HG02970 (cell line): ENCODE measurements around the gene DOCK4.

Experiments
- ATAC-seq: cut with Tn5 transposase; IDR thresholded peaks from one replicate; pipeline ENCODE4 v1.9.1; 2021; ENCODE audit warnings: mild to moderate bottlenecking, moderate library complexity, moderate number of reproducible peaks; ENCODE audit not compliant: unreplicated experiment, low FRiP score

DOCK4 gene

DNA sequence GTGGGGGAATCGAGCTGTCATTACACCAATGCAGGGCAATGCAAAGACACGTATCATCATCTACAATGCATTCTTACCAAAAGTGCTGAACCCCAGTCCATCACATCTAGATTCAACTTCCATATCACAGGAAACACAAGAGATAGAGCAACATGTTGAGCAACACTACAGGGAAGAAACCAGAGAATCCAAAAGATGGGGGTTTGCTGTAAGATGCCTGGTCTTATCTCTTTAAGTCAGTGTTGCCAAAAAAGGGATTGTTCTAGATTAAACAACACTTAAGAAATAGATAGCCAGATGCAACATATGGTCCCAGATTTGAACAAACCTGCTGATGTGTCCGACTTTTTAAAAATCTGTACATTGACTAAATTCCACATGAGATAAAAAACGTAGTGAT, 328.3 kb downstream of the DOCK4 start:
- ATAC-seq: no peak

DNA sequence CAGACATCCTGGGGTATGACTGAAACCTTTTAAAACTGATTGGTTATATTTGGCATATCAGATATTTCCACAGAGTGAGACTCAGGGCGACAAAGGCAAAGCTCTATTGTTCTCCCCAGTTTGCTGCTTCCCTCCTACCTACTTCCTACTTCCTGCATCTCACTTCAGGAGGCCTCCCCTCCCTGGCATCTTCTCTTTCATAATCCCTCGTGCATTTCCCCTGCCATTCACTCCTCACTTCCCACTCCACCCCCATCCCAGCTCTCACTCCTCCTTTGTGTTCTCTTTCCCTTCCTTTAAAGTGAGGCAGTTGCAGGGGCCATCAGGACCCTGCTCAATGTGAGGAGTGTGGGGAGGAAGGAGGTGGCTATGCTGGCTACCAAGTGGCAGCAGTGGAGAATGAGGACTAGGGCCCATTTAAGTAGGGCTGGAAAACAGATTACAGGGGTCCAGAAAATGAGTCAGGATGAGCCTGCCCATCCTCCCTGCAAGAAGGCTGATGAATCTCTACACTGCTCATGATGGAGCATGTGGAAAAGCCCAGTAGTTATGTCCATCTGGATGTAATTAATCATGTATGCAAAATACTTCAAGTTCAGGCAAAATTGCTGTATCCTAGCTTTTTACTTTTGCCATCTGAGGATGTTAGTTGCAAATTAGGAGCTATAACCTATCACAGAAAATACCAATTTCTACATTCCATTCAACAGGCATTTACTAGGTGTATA, 332.1 kb downstream of the DOCK4 start:
- ATAC-seq: no peak

DNA sequence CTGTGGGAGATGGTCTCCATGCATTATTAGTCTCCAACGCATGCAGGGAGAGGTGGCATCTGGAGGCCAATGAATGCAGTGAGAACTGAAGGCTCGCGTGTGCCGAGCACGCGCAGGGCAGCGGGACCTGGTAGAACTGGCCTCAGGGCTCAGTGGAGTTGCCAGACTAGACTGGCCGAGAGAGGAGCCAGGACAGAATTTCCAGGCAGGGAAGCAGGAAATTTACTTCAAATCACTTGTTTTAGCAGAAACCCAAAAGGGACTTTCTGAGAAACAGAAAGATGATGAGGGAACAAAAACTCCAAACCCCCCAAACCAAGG, 332.9 kb downstream of the DOCK4 start:
- no peak for ATAC-seq

DNA sequence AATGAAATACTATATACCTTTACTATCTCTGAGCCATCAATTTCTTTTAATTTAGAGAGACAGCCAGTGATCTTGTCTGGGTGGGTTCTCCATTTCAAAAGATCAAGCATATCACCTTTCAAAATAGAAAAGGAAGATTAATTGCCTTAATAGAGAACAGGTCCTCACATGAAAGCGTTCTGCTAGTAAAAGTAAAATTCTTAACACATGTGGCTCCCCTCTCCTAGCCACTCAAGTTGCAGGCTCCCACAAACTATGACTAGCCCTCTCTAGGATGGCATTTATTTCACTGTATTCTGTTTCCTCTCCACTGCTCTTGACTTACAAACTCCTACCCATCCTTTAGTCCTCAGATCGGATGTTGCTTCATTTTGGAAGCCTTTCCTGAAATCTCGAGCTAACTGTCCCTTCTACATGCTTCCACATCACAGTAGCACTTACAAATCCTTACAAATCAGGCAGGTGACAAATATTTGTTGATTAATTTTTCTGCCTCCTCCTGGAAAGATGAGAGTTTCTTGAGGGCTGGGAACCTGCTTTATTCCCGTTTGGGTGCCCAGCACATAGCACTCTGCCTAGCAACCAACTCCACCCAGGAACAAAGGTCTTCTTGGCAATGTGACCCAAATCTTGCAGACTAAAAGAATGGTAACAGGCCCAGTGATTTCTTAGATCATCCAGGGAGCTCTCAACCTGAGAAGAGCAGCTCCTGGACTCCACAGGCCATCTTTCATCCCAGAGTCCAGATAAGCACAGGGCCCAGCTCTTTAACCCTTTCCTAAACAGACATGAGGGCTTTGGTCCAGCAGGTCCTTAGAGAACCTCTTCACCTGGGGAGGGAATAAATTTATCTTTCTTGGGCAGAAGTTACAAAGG, 333.5 kb downstream of the DOCK4 start:
- ATAC-seq: no peak

DNA sequence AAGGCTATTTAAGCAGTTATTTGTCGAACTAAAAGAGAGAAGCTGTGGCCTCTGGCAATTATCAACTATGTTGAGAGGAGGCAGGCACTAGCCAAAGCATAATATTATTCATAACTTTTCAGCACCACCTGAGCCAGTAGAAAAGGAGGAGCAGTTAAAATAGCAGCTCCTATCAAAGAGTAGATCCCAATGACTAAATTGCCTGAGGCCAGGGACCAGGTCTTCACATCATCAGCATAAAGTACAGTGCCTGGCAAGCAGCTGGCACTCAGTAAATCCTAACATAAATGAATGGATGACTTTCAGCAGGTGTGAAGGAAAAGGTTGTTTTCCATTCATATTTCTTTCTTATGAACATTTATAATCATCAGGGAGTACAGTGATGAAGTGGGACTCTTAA, 334.9 kb downstream of the DOCK4 start:
- ATAC-seq: no peak

DNA sequence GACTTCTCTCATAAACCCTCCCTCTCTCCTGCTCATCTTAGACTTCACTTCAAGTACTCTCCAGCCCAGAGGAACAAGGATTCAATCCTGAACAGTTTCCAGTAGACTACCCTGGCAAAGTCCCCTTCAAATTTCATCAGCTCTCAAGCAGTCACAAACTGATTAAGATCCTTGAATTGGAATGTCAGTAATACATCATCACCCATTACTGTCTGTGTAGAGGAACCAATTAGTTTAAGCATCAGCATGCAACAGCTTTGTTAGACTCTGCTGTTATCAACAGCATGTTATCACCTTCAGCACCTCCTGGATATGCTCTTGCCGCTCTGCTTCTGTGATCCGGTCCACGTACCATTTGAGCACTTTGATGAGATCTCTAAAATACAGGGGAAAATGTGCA, 336.9 kb downstream of the DOCK4 start:
- no peak for ATAC-seq

DNA sequence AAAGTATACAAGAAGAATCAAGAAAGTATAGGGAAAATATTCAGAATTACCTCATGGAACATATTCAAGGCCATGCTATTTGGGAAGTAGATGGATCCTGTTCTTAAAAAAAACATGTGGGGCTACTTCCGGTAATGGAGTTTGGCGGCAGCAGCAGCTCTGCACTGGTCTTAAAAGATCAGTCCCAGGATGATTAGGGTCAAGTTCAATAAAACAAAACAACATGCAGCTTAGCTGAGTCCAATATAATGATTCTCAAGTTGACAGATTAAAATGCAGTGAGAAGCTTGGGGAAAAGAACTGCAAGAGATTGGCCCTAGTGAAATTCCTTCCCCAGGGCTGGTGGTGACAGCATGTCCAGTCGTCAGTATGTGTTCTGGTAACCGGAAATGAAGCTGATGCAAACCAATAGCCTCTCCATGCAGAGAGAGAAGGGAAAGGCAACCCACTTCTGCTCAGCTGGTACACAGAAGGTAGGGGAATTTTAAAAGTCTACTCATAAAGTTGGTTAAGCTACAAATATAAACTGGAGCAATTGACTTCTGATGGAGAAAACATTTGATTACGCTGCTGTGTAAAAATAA, 338.8 kb downstream of the DOCK4 start:
- ATAC-seq: no peak

DNA sequence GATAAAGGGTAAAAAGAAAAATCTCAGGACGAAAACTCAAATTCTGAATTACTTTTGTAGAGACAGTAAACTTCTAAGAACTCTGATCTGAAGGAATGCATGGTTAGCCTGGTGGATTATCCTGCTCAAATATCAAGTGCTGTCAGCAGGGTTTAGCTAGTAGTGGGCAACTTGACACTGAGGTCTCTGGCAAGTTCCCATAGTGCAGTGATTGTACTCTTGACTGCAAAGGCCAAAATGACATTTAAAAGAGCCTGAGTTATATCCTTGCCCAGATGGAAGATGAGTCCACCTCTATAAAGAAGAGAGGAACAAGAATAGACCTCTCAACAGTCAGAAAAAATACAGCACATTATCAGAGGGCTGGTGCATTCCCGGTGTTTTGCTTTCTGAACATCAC, 339.4 kb downstream of the DOCK4 start:
- ATAC-seq: no peak

DNA sequence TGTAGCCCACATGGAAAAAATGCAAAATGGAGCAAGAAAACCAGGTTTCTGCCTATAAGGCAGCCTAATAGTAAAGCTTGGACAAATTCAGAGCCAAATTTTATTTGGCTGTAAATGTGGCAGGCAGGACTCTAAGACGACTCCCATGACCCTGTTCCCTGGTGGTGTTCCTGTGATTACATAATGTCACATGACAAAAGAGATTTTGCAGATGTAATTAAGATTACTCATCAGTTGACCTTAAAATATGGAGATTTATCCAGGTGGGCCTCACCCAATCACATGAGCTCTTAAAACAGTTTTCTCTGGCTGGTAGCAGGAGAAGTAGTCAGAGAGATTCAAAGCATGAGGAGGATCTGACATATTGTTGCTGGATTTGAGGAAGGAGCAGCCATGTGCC, 340.8 kb downstream of the DOCK4 start:
- ATAC-seq: no peak

DNA sequence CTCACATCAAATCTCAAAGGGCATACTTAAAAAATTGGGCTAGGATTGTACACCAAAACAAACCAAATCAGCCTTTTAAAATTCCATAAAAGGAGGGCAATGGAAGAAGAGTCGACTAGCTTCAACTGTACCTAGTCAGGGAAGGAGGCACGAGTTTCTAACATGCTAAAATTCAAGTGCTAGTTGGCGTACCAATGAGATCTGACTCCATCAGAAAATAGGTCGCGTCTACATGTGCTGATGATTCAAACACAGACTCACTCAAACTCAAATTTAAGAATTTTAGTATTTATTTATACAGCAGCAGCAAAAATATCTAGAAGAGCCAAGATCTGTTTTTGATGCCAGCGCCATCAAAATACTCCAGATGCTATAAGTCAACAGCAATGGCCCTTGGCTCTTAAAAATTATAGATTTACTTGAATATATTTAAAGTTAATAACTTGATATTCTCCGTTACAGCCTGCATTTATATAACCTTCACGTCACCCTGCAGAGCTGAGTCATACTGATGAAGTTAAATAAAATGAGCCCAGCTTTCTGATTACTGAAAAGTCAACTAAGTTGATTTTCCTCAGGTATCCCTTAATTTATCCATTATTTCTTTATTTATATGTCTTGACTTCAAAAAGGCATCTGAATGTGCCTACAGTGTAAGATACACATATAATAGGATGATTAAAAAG, 341.8 kb downstream of the DOCK4 start:
- no peak for ATAC-seq

DNA sequence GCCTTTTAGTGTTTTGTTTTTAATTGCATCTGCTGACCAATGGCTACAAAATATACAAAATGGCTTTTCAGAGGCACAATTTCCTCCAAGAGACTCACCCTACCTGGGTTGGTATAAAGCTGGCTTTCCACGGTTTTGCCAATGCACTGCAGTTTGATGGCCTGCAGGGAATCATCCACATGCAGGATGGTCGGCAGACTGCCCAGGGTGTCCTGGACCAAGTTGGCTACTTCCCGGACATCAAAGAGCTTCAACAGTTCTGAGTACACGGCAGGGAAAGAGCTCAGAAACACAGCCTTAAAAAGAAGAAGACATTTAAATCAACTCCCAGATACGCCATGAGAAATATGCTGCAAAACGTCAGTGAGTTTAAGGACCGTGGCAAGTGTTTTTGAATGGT, 342.9 kb downstream of the DOCK4 start:
- no peak for ATAC-seq

DNA sequence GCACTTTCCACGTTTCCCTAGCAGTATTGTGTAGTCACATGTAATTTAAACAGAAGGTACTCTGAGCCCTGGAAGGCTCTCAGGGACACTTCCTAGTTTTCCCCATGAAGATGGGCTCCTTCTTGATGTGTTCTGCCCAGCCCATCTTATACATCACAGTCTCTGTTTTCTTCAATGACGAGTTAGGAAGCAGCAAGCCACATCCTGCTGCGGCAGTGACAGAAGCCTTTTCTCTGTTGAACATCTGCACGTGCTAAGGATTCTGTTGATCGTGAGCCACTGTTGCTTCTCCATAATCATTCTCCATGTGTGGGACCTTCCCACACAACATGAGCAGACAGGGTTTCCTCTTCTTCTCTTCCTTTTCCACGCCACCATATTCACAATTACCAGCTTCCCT, 346.0 kb downstream of the DOCK4 start:
- no peak for ATAC-seq

DNA sequence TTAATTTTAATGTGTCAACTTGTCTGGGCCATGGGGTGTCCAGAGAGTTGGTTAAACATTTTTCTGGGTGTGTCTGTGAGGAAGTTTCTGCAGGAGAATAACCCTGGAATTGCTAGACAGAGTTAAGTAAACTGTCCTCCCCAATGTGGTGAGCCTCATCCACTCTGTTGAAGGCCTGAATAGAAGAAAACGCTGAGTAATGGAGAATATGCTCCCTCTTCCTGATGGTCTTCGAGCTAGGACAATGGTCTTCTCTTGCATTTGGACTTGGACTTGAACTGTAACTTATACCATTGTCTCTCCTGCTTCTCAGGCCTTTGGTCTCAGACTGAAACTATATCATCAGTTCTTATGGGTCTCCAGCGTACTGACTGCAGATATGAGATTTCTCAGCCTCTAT, 347.9 kb downstream of the DOCK4 start:
- ATAC-seq: no peak

DNA sequence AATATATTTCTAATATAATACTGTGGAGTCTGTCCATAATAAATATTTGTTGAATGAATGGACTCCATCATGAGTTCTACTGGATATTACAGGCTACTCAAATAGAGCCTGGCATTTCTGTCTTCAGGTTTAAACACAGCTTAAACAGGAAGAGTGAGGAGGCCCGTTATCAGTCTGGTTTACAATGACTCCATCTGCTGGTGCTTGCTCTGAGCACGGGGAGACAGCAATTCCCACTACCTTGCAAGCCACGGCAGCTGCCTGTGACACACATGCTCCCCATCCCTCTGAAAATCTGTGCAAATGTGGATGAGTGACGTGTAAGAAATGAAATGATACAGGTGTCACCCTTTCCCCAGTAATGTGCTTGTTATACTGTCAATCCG, 350.4 kb downstream of the DOCK4 start:
- ATAC-seq: no peak

DNA sequence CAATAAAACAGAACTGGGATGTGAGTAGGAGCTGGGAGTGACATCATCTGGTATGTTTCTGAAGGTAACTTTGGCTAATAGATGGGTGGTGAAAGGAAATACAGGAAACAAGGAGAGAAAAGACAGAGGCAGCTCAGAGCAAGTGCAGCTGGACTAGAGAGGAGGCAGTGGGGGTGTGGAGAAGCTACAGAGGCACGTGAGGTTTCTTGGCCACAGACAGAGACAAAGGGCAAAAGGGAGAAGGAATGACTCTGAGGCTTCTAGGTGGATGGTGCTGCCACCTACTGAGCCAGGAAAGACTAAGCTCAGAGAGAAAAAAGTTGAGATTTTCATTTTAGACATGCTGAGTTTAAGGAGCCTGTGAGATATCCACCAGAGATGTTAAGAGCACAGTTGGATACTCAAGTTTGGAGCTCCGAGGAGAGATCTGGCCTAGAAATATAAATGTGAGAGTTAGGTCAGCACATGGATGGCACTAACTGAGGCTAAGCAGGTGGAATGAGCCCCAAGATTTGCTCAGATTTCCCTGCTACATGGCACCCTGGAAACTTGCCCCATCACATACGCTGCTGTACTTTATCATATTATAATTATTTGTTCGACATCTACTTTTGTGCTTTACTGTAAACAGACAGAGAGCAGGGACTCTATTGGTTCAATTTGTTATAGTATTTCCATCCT, 350.9 kb downstream of the DOCK4 start:
- no peak for ATAC-seq

DNA sequence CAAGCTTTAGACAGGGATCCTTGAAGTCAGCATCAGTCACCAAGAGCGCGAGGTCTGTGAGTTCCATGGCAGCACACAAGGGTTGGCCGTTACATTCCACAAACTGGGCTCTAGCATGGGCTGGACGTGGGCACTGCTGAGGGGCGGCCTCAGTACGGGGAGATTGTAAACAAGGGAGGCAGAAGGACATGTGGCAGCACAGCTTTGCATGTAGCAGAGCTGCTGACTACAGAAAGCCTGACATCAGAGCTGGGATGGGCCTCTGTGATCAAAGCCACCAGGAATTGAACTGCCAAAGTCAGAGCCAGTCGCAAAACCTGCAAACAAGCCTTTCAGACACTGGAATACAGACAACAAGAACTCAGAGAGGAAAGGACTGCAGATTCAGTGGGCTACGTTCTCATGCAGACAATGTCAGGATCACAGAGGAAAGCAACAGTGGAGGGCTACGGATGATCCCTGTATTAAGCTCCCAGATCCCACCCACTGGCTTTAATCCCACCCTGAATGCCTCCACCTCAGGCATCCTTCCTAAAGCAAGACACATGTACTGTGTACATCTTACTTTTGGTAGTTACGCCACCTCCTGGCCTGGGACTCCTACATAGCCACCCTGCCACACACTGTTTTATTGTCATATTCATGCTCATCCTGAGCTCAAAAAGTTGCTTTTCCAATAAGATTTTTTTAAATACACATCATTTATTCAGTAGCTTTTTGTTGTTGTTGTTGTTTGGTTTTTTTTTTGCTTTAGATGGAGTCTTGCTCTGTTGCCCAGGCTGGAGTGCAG, 352.8 kb downstream of the DOCK4 start:
- ATAC-seq: no peak

DNA sequence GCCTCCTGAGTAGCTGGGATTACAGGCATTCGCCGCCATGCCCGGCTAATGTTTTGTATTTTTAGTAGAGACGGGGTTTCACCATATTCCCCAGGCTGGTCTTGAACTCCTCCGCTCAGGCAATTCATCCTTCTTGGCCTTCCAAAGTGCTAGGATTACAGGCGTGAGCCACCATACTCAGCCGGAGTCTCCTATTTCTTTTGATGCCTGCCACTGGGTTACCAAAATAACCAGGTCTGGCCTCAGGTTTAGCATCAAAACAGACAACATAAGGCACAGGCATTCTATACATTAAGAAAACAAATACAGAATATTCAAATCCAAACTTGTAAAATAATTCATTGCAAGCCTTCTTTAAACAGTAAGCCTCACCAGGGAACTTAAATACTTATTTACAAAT, 354.1 kb downstream of the DOCK4 start:
- ATAC-seq: no peak

DNA sequence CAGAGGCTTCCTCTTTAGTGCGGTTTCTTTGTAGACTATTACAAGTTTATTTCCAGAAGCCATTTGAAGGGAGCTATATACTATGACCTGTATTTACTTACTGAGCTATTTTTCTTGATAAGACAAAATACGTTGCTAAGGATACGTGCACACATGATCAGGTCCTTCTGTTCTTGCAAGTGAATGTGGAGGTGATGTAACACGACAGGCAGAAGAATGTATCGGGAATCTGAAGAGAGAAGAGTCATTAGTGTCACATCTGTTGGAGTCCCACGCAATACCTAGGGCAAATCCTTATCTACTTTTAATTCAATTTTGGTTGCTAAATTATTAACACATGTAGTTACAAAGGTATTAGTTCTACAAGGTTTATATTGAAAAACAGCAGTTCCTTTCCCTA, 359.3 kb downstream of the DOCK4 start:
- ATAC-seq: no peak

DNA sequence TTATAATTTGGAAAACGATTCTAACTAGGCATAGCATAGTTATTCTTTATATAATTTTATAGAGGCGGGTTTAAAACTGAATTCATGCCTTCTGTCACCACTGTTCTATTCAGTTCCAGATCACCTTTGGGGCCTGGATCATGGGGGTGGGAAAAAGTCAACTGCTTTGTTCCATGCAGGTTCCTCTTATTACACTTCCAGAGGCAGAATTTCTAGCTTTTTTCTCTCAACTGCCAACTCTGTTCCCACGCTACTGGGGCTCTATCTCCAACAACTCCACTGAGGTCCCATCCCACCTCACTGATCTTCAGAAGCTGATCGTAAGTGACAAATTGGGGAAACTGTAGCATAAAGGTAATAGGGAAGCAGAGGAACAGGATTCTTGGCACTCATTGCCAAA, 360.3 kb downstream of the DOCK4 start:
- no peak for ATAC-seq
